VCaP (cell line): Measurements from ENCODE around the gene TRIM7.

ENCODE experiments used
- H3K27ac ChIP-seq: fragments of 450-650 bp; 2 replicates; pipeline ENCODE4 v1.5.1; 2017
- CTCF ChIP-seq: fragments of 450-650 bp; conservative IDR thresholded peaks from 2 replicates; pipeline ENCODE4 v1.5.1; 2017; ENCODE audit warnings: mild to moderate bottlenecking, moderate library complexity

The TRIM7 gene

GRCh38 chr5:181221105-181221791, 16.3 kb upstream of the TRIM7 start:
- peak overlapping the region; percentile 97 for H3K27ac ChIP-seq
- TF ChIP-seq CTCF = no peak

- no peak for TF ChIP-seq CTCF
- no peak overlapping the region for H3K27ac ChIP-seq
Observed at GRCh38 chr5:181220178-181220515, 15.2 kb upstream of the TRIM7 start.

GRCh38 chr5:181219262-181220177, 14.5 kb upstream of the TRIM7 start:
- no peak overlapping the region for H3K27ac ChIP-seq
- TF ChIP-seq CTCF = no peak

GRCh38 chr5:181218795-181219124, 13.8 kb upstream of the TRIM7 start:
- H3K27ac ChIP-seq = peak overlapping the region; percentile 64

GRCh38 chr5:181217803-181218062, 12.7 kb upstream of the TRIM7 start:
- H3K27ac ChIP-seq = peak overlapping the region; percentile 64

More at GRCh38 chr5:181218795-181219124, 13.8 kb upstream of the TRIM7 start:
- no peak for TF ChIP-seq CTCF

GRCh38 chr5:181217111-181217802, 12.3 kb upstream of the TRIM7 start:
- peak; percentile 47 for TF ChIP-seq CTCF
- H3K27ac ChIP-seq = peak overlapping the region; percentile 64

More at GRCh38 chr5:181217803-181218062, 12.7 kb upstream of the TRIM7 start:
- peak; percentile 8; the same call in 1 of the 2 replicates for TF ChIP-seq CTCF
